Body of pancreas (tissue), 4 donors: Measurements from ENCODE around the gene CDH15. TPM values are rescaled to one million over a fixed set of nuclear protein-coding genes. Genes with fewer than 3 reads are reported as not detected.

ENCODE experiments used
- ATAC-seq: fragments of 150-250 bp; one replicate; pipeline ENCODE4 v1.9.1; 2016
- DNase-seq, 4 donors: peaks; one replicate each; pipeline ENCODE4 v3.0.0-alpha.2; 2019
- H3K27ac ChIP-seq, 4 donors: fragments of 200-600 bp; sonication (generic); 1 replicate in 3 of 4; 2 replicates in 1 of 4; pipeline versions ENCODE4 v1.5.1 to v1.6.1; 2016 to 2019; ENCODE audit warnings: mild to moderate bottlenecking in 1 of 4, mixed read lengths in 1 of 4, moderate library complexity in 1 of 4
- H3K27me3 ChIP-seq, 2 donors: fragments of 200-600 bp; sonication (generic); one replicate each; pipeline ENCODE4 v1.6.0; 2016; ENCODE audit warnings: mild to moderate bottlenecking in 1 of 2
- H3K36me3 ChIP-seq, 2 donors: fragments of 200-600 bp; sonication (generic); replicated peaks in 1 of 2; 2 replicates each; pipeline ENCODE4 v1.5.1; 2016; ENCODE audit warnings: low read depth in 2 of 2; ENCODE audit not compliant: insufficient read depth in 1 of 2
- H3K4me1 ChIP-seq: fragments of 200-600 bp; sonication (generic); one replicate; pipeline ENCODE4 v1.6.0; 2016
- H3K4me3 ChIP-seq, 2 donors: fragments of 200-600 bp; sonication (generic); 1 replicate in 1 of 2; 2 replicates in 1 of 2; pipeline ENCODE4 v1.5.1; 2016 to 2019
- H3K9me3 ChIP-seq, 3 donors: fragments of 200-600 bp; sonication (generic); 1 replicate in 2 of 3; 2 replicates in 1 of 3; pipeline ENCODE4 v1.5.1; 2016
- CTCF ChIP-seq, 7 experiments: fragments of 450-650 bp in 4 of 7; fragments of 200-600 bp in 3 of 7; sonication (generic) in 3 of 7; IDR thresholded peaks; one replicate each; pipeline ENCODE4 v1.5.1; 2016 to 2019; ENCODE audit warnings: antibody characterized with exemption in 7 of 7
- POLR2A ChIP-seq, 3 donors: fragments of 450-650 bp; IDR thresholded peaks; one replicate each; pipeline ENCODE4 v1.6.1; 2016; ENCODE audit warnings: antibody characterized with exemption in 3 of 3, mild to moderate bottlenecking in 2 of 3
- WGBS, 2 donors: methylation state at CpG; one replicate each; pipeline ENCODE4 v1.1.5; 2017; 5-methylcytosine and 5-hydroxymethylcytosine counted together
- intact Hi-C: fragments of 100-400 bp; cut with DNase I; formaldehyde crosslinking; loops from one replicate; pipeline ENCODE4 v1.15.1; 2023
- total RNA-seq, 2 donors: library from RNA; depleted of rRNA; stranded (reverse); fragments of >200 nt; gene quantifications; one replicate each; pipeline ENCODE4 v1.1.0, GENCODE V29; 2016

The CDH15 gene
- total RNA-seq, 2 donors from 2014 or later, result 1.0 TPM; not detected in 1

DNA sequence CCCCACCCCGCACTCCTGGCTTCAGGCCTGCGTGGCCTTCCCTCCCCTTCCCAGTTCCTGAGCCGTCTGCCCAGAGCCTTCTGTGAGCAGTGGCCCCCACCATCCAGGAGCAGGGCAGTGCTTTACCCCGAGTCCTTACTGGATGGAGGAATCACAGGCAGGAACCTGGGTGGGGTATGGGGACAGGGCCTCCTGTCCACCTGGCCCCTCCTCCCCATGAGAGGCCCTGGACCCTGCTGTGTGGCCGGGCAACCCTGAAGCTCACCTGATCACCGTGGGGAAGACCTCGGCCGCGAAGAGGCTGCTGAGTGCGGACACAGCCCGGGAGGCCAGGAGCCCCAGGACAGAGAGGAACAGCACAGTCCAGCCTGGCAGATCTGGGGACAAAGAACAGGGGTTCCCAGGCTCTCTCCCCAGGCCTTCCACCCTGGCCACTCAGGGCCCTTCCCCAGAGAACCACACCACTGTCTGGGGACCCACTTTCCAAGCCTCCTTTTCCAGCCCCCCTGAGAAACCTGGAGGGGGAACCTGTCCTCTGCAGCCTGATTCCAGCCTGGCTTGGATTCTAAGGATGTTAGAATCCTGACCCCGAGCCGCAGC lies 25.6 kb downstream of the CDH15 start:
- WGBS, 2 donors, result 78 to 83% methylated on average over 5 to 13 of the region's 13 CpGs
- ATAC-seq, result no peak
- no peaks in the 10 kb centered on the region for H3K9me3 ChIP-seq
- DNase-seq, result no peak
- H3K4me1 ChIP-seq, result peaks cover 19% of the 10 kb centered on the region
- no peak overlapping the region for H3K4me3 ChIP-seq
- H3K36me3 ChIP-seq, result no peaks in the 10 kb centered on the region
- H3K27me3 ChIP-seq, result peaks cover 0 to 12% of the 10 kb centered on the region in 2 donors
- TF ChIP-seq POLR2A (IDR thresholded peaks at IDR 0.05), result no peak
- H3K27ac ChIP-seq, result no peak overlapping the region
- intact Hi-C loops, result no loop called here

- Histone ChIP-seq H3K9me3 (no peaks in the 10 kb centered on the region), H3K27ac (no peak overlapping the region), H3K4me1 (peaks cover 21% of the 10 kb centered on the region), H3K4me3 (no peak overlapping the region), H3K27me3 (peaks cover 0 to 12% of the 10 kb centered on the region in 2 donors), H3K36me3 (no peaks in the 10 kb centered on the region)
- ATAC-seq, result no peak
- intact Hi-C loops, result no loop called here
- WGBS, 2 donors, result 74 to 78% methylated on average over 10 to 24 of the region's 26 CpGs
- no peak for DNase-seq
- TF ChIP-seq CTCF (IDR thresholded peaks at IDR 0.05) (no peak), POLR2A (IDR thresholded peaks at IDR 0.05) (no peak)
Measured at GRCh38 chr16:89197633-89198416, 26.3 kb downstream of the CDH15 start.

GRCh38 chr16:89198417-89199240 lies 27.1 kb downstream of the CDH15 start:
- DNase-seq (no peak), ATAC-seq (no peak)
- Histone ChIP-seq H3K27ac (no peak overlapping the region), H3K27me3 (peaks cover 0 to 12% of the 10 kb centered on the region in 2 donors), H3K4me3 (no peak overlapping the region), H3K36me3 (no peaks in the 10 kb centered on the region), H3K4me1 (peaks cover 21% of the 10 kb centered on the region), H3K9me3 (no peaks in the 10 kb centered on the region)
- TF ChIP-seq CTCF (IDR thresholded peaks at IDR 0.05), result no peak
- TF ChIP-seq POLR2A (IDR thresholded peaks at IDR 0.05), result no peak
- WGBS, 2 donors, result 85 to 88% methylated on average over 5 to 28 of the region's 28 CpGs
- intact Hi-C loops, result no loop called here

DNA sequence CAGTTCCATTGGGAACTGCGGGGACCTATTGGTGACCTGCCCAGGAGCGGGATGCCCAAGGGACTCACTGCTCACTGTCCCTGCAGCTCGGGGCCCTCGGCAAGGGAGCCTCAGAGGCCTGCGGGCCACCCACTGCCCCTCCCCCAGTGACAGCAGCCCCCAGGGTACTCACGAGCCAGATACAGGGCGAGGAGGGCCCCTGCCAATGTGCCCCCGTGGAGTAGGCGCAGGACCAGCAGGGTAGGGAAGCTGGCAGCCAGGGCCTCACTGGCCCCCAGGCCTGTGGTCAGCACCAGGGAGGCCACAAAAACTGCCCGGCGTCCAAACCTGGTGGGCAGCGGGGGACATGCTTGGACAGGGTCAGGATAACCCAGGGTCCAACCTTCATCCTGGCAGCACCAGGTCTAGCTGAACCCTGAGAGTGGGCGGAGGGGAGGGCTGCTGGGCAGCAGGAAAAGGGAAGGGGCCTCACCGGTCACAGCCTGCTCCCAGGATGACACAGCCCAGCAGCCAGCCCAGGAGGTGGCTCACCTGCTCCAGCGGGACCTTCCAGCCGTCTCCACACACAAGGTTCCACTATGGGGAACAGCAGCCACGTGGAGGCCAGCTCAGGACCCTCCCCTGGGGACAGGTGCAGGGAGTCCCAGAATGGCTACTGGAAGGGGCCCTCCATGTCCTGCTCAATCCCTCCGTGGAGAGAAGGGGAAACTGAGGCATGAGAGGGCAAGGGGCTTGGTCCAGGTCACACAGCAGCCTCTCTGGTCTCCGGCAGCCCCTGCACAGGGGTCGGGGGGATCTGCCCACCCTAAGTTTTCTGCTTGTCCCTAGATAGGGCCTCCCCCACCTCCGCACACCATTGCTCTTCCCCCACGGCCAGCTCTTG lies 27.9 kb downstream of the CDH15 start:
- DNase-seq, result peak in 1 of 4 donors; percentile 29
- Histone ChIP-seq H3K4me1 (peaks cover 21% of the 10 kb centered on the region), H3K36me3 (no peaks in the 10 kb centered on the region), H3K4me3 (no peak overlapping the region), H3K27ac (no peak overlapping the region), H3K9me3 (no peaks in the 10 kb centered on the region), H3K27me3 (peaks cover 0 to 12% of the 10 kb centered on the region in 2 donors)
- intact Hi-C loops, result no loop called here
- no peak for ATAC-seq
- WGBS, 2 donors, result 60 to 74% methylated on average over 3 to 19 of the region's 22 CpGs
- TF ChIP-seq POLR2A (IDR thresholded peaks at IDR 0.05), result no peak
- TF ChIP-seq CTCF (IDR thresholded peaks at IDR 0.05), result no peak
